Activated T-cell treated with anti-CD3 and anti-CD28 coated beads, Interleukin-2, amount 50 U/mL, for 4 hours (primary cell): ENCODE measurements around the gene ATP6V1B1. TPM values are rescaled to one million over a fixed set of nuclear protein-coding genes. Genes with fewer than 3 reads are reported as not detected.
"Not testable (repeated sequence)": the region's sequence is repeated elsewhere in the genome, so short reads cannot be mapped to it uniquely, and the experiment has no call there.

Source experiments
- ATAC-seq, 2 donors: fragments of 200-7000 bp; cut with Tn5 transposase; one replicate each; pipeline ENCODE4 v1.10.0; 2021
- DNase-seq: peaks from one replicate; pipeline ENCODE4 v3.0.0-alpha.2; 2020
- H3K27me3 Mint-ChIP-seq: one replicate; pipeline ENCODE4 v1.8.0; 2021; ENCODE audit warnings: low read depth, mixed read lengths
- H3K36me3 Mint-ChIP-seq: one replicate; pipeline ENCODE4 v1.8.0; 2022; ENCODE audit warnings: mixed read lengths; ENCODE audit not compliant: insufficient read depth
- H3K4me1 Mint-ChIP-seq: one replicate; pipeline ENCODE4 v1.8.0; 2021; ENCODE audit warnings: low read depth, mixed read lengths
- H3K4me3 Mint-ChIP-seq: one replicate; pipeline ENCODE4 v1.8.0; 2021; ENCODE audit warnings: mild to moderate bottlenecking, moderate library complexity, mixed read lengths
- H3K9me3 Mint-ChIP-seq: one replicate; pipeline ENCODE4 v1.8.0; 2021; ENCODE audit warnings: mixed read lengths
- total RNA-seq, 3 donors: library from RNA; stranded (reverse); gene quantifications; one replicate each; pipeline ENCODE4 v1.2.1, GENCODE V29; 2021

Gene ATP6V1B1
- total RNA-seq, 3 donors from 2014 or later: not detected

GRCh38 chr2:70987386-70987785 is 51.7 kb downstream of the ATP6V1B1 start:
- Mint-ChIP-seq H3K36me3 (peaks cover 33% of the 10 kb centered on the region), H3K27me3 (no peaks in the 10 kb centered on the region), H3K4me1 (peaks cover 13% of the 10 kb centered on the region)

GRCh38 chr2:70988151-70988550 is 52.5 kb downstream of the ATP6V1B1 start:
- no peaks in the 10 kb centered on the region for H3K27me3 Mint-ChIP-seq
- H3K4me3 Mint-ChIP-seq: no peak overlapping the region
- ATAC-seq: no peak
- peaks cover 37% of the 10 kb centered on the region for H3K36me3 Mint-ChIP-seq
- peaks cover 19% of the 10 kb centered on the region for H3K4me1 Mint-ChIP-seq
- no peak for DNase-seq
- no peaks in the 10 kb centered on the region for H3K9me3 Mint-ChIP-seq

More at GRCh38 chr2:70987386-70987785, 51.7 kb downstream of the ATP6V1B1 start:
- Mint-ChIP-seq H3K9me3 (no peaks in the 10 kb centered on the region), H3K4me3 (no peak overlapping the region)
- DNase-seq: no peak
- ATAC-seq: no peak

- peaks cover 37% of the 10 kb centered on the region for H3K36me3 Mint-ChIP-seq
- no peaks in the 10 kb centered on the region for H3K9me3 Mint-ChIP-seq
- no peak overlapping the region for H3K4me3 Mint-ChIP-seq
Measured at GRCh38 chr2:70988726-70989648, 53.3 kb downstream of the ATP6V1B1 start.

DNA sequence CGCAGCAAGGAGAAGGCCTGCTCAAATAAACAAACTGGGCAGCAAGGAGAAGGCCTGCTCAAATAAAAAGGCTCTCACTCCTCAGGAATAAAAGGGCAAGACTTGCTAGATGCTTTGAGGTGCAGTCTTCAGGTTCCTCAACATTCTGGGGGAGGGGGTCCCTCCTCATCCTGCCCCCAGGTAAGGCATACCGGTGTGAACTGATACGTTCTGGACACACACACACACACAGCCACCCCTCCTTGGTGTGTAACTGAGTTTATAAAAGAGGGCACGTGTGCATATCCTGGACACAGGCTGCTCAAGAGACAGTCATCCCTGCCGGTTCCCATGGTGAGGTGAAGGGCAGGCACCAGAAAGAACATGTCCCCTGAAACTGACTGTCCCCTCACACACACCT is 54.5 kb downstream of the ATP6V1B1 start:
- Mint-ChIP-seq H3K4me1 (peaks cover 21% of the 10 kb centered on the region), H3K9me3 (no peaks in the 10 kb centered on the region), H3K4me3 (no peak overlapping the region), H3K36me3 (peaks cover 37% of the 10 kb centered on the region), H3K27me3 (no peaks in the 10 kb centered on the region)
- ATAC-seq (no peak), DNase-seq (no peak)

More at GRCh38 chr2:70988726-70989648, 53.3 kb downstream of the ATP6V1B1 start:
- ATAC-seq (no peak), DNase-seq (no peak)
- H3K27me3 Mint-ChIP-seq: no peaks in the 10 kb centered on the region
- peaks cover 26% of the 10 kb centered on the region for H3K4me1 Mint-ChIP-seq

DNA sequence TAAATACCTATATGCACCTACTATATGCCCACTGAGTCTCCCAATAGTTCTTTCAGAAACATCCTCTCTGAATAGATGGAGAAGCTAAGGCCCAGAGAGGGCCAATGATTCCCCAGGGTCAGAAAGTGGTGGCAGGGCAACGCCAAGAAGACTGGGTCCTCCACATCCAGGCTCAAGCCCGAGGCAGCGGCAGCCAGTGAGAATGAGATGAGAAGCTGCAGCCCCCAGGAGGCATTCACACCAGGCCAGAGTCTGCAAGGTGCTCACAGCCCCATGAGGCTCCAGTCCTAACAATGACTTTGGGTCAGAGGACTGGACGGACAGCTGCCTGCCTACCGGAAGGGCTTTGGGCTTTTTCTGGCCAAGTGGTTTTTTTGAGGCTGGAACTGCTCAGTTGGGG is 55.4 kb downstream of the ATP6V1B1 start:
- ATAC-seq: no peak
- DNase-seq: no peak
- no peaks in the 10 kb centered on the region for H3K27me3 Mint-ChIP-seq
- peaks cover 31% of the 10 kb centered on the region for H3K36me3 Mint-ChIP-seq
- no peak overlapping the region for H3K4me3 Mint-ChIP-seq
- H3K4me1 Mint-ChIP-seq: peaks cover 24% of the 10 kb centered on the region
- H3K9me3 Mint-ChIP-seq: no peaks in the 10 kb centered on the region

DNA sequence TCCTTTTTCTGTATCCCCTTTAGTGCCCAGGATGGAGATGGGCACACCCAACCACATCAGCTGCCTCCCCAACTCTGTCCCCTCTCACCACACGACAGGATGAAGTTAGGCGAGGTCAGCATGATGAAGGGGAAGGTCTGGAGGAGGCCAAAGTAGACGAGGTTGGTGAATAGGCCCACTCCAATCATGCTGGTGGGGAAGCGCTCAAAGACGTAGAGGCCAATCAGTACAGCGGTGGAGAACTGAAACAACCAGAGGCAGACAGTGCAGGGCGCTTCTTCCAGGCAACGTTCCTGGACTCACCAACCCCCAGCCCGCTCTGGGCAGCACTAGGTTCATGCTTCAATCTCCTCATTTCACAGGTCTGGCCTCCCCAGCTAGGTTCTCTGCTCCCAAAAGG is 56.0 kb downstream of the ATP6V1B1 start:
- no peak overlapping the region for H3K4me3 Mint-ChIP-seq
- H3K36me3 Mint-ChIP-seq: peaks cover 25% of the 10 kb centered on the region
- no peaks in the 10 kb centered on the region for H3K27me3 Mint-ChIP-seq
- DNase-seq: no peak
- no peaks in the 10 kb centered on the region for H3K9me3 Mint-ChIP-seq
- no peak for ATAC-seq
- H3K4me1 Mint-ChIP-seq: peaks cover 24% of the 10 kb centered on the region

GRCh38 chr2:70992945-70993853 is 57.5 kb downstream of the ATP6V1B1 start:
- no peaks in the 10 kb centered on the region for H3K27me3 Mint-ChIP-seq
- ATAC-seq (no peak), DNase-seq (no peak)
- H3K36me3 Mint-ChIP-seq: peaks cover 16% of the 10 kb centered on the region
- peaks cover 24% of the 10 kb centered on the region for H3K4me1 Mint-ChIP-seq
- no peaks in the 10 kb centered on the region for H3K9me3 Mint-ChIP-seq
- peak overlapping the region; percentile 99 for H3K4me3 Mint-ChIP-seq

- DNase-seq: peak; percentile 24
- H3K9me3 Mint-ChIP-seq: no peaks in the 10 kb centered on the region
- ATAC-seq: peak; percentile 35 to 49
- H3K27me3 Mint-ChIP-seq: no peaks in the 10 kb centered on the region
- H3K4me3 Mint-ChIP-seq: peak overlapping the region; percentile 99
- peaks cover 10% of the 10 kb centered on the region for H3K36me3 Mint-ChIP-seq
- H3K4me1 Mint-ChIP-seq: peaks cover 24% of the 10 kb centered on the region
Measured at GRCh38 chr2:70994009-70994698, 58.5 kb downstream of the ATP6V1B1 start.

- peaks cover 8% of the 10 kb centered on the region for H3K36me3 Mint-ChIP-seq
- H3K4me1 Mint-ChIP-seq: peaks cover 27% of the 10 kb centered on the region
- DNase-seq: peak; percentile 86
- H3K9me3 Mint-ChIP-seq: no peaks in the 10 kb centered on the region
- H3K27me3 Mint-ChIP-seq: no peaks in the 10 kb centered on the region
- ATAC-seq: peak; percentile 99
- H3K4me3 Mint-ChIP-seq: peak within 1 kb of the TSS; percentile 99
Measured at GRCh38 chr2:70994699-70995425, 59.2 kb downstream of the ATP6V1B1 start, which contains the start of gene TEX261. TSS of gene TEX261 (minus strand) at chr2:70994873. CDS start at chr2:70994757, 116 bp downstream.

GRCh38 chr2:70995426-70995729 is 59.7 kb downstream of the ATP6V1B1 start:
- peaks cover 8% of the 10 kb centered on the region for H3K36me3 Mint-ChIP-seq
- H3K4me3 Mint-ChIP-seq: peak overlapping the region; percentile 85
- no peaks in the 10 kb centered on the region for H3K27me3 Mint-ChIP-seq
- peak; percentile 51 for DNase-seq
- peaks cover 27% of the 10 kb centered on the region for H3K4me1 Mint-ChIP-seq
- H3K9me3 Mint-ChIP-seq: no peaks in the 10 kb centered on the region
- ATAC-seq: peak; percentile 28 to 44

- not testable (repeated sequence) for ATAC-seq, DNase-seq, H3K4me3 Mint-ChIP-seq, H3K36me3 Mint-ChIP-seq, H3K27me3 Mint-ChIP-seq, H3K9me3 Mint-ChIP-seq
- H3K4me1 Mint-ChIP-seq: peaks cover 17% of the 10 kb centered on the region
Measured at GRCh38 chr2:70998885-70999284, 63.2 kb downstream of the ATP6V1B1 start.

DNA sequence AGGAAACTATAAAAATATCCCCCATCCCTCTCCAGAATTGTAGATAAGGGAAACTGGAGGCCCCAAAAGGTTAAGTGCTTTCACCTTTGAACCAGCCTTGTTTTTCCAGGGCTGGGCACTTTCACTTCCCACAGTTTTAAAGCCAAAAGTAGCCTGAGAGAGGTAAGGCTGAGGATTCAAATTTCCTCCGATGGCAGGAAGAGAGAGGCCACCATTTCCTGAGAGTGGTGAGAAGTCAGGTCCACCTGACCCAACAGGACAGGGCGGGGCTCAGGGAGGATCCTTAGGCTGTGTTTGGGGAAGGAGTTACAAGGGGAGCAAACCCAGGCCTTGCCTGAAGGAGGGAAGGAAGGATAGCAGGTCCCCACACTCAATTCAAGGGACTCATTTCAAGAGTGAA is 63.7 kb downstream of the ATP6V1B1 start:
- H3K4me1 Mint-ChIP-seq: peaks cover 17% of the 10 kb centered on the region
- no peak overlapping the region for H3K4me3 Mint-ChIP-seq
- no peaks in the 10 kb centered on the region for H3K27me3 Mint-ChIP-seq
- ATAC-seq: no peak
- no peaks in the 10 kb centered on the region for H3K36me3 Mint-ChIP-seq
- H3K9me3 Mint-ChIP-seq: no peaks in the 10 kb centered on the region
- DNase-seq: no peak

DNA sequence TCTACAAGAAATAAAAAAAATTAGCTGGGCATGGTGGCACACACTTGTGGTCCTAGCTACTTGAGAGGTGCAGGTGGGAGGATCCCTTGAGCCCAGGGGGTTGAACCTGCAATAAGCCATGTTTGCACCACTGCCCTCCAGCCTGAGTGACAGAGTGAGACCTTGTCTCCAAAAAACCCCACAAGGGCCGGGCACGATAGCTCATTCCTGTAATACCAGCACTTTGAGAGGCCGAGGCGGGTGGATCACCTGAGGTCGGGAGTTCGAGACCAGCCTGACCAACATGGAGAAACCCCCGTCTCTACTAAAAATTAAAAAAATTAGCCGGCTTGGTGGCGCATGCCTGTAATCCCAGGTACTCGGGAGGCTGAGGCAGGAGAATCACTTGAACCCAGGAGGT is 64.2 kb downstream of the ATP6V1B1 start:
- H3K4me3 Mint-ChIP-seq, H3K9me3 Mint-ChIP-seq, H3K27me3 Mint-ChIP-seq, DNase-seq, H3K36me3 Mint-ChIP-seq, ATAC-seq: not testable (repeated sequence)
- peaks cover 17% of the 10 kb centered on the region for H3K4me1 Mint-ChIP-seq
